IMR-90 (cell line): Measurements from ENCODE around the gene KIF16B. TPM values are rescaled to one million over a fixed set of nuclear protein-coding genes. Genes with fewer than 3 reads are reported as not detected.

Source experiments
- ATAC-seq: fragments of 200-7000 bp; cut with Tn5 transposase; 2 replicates; pipeline ENCODE4 v1.9.1; 2020; ENCODE audit warnings: low read depth, mild to moderate bottlenecking, moderate library complexity
- BruUV-seq: library from RNA; stranded (reverse); fragments of 400-500 nt; replicated peaks from 2 replicates; lab custom pipeline; 2021; lab: Mats Ljungman, UMichigan
- CTCF ChIA-PET: fragments of 300-600 bp; formaldehyde crosslinking; extraction: SDS; loops from one replicate; lab custom pipeline; 2021; ENCODE audit warnings: antibody characterized with exemption; lab: Yijun Ruan, JAX
- POLR2A ChIA-PET: fragments of 300-600 bp; sonication (Branson Sonifier 250); formaldehyde crosslinking; loops from one replicate; lab custom pipeline; 2022; ENCODE audit warnings: antibody characterized with exemption; ENCODE audit not compliant: unreplicated experiment; lab: Charles Lee
- DNase-seq: peaks from one replicate; pipeline ENCODE4 v3.0.0; 2013
- H2AFZ ChIP-seq: replicated peaks from 2 replicates; pipeline ENCODE3; 2013; ENCODE audit warnings: low read length, mild to moderate bottlenecking; ENCODE audit not compliant: poor library complexity
- H2AK5ac ChIP-seq: 2 replicates; pipeline ENCODE4 v1.6.1; 2013; ENCODE audit warnings: low read depth, low read length, inconsistent platforms
- H2AK9ac ChIP-seq: replicated peaks from 2 replicates; pipeline ENCODE3; 2013; ENCODE audit warnings: mild to moderate bottlenecking, low read depth, low read length, moderate library complexity; ENCODE audit not compliant: poor library complexity
- H2BK120ac ChIP-seq: 2 replicates; pipeline ENCODE4 v1.6.1; 2013; ENCODE audit warnings: low read depth, low read length, inconsistent platforms
- H2BK15ac ChIP-seq: 3 replicates; pipeline ENCODE4 v1.6.1; 2013; ENCODE audit warnings: low read depth, low read length, inconsistent platforms
- H2BK20ac ChIP-seq: 2 replicates; pipeline ENCODE4 v1.6.1; 2013; ENCODE audit warnings: low read depth, mild to moderate bottlenecking, inconsistent platforms, low read length, moderate library complexity
- H2BK5ac ChIP-seq: 2 replicates; pipeline ENCODE4 v1.6.1; 2013; ENCODE audit warnings: mild to moderate bottlenecking, low read depth, low read length, inconsistent platforms; ENCODE audit not compliant: poor library complexity, severe bottlenecking
- H3K14ac ChIP-seq: replicated peaks from 2 replicates; pipeline ENCODE4 v1.6.1; 2013; ENCODE audit warnings: low read depth, low read length, inconsistent platforms
- H3K18ac ChIP-seq: 2 replicates; pipeline ENCODE4 v1.6.1; 2013; ENCODE audit warnings: low read depth, low read length, control low read depth
- H3K23ac ChIP-seq: 2 replicates; pipeline ENCODE4 v1.6.1; 2013; ENCODE audit warnings: low read depth, low read length, inconsistent platforms
- H3K27ac ChIP-seq: 2 replicates; pipeline ENCODE4 v1.5.1; 2013; ENCODE audit warnings: mild to moderate bottlenecking, control low read depth, low read length; ENCODE audit not compliant: insufficient read depth
- H3K27me3 ChIP-seq: 2 replicates; pipeline ENCODE4 v1.6.1; 2013; ENCODE audit warnings: low read length; ENCODE audit not compliant: control insufficient read depth, insufficient read depth
- H3K36me3 ChIP-seq: 2 replicates; pipeline ENCODE4 v1.6.1; 2013; ENCODE audit warnings: low read length, mixed read lengths; ENCODE audit not compliant: control insufficient read depth, insufficient read depth
- H3K4ac ChIP-seq: 2 replicates; pipeline ENCODE4 v1.6.1; 2013; ENCODE audit warnings: low read depth, low read length, inconsistent platforms
- H3K4me1 ChIP-seq: 2 replicates; pipeline ENCODE4 v1.6.1; 2013; ENCODE audit warnings: low read length, mixed read lengths; ENCODE audit not compliant: control insufficient read depth, insufficient read depth
- H3K4me2 ChIP-seq: 2 replicates; pipeline ENCODE4 v1.6.1; 2013; ENCODE audit warnings: low read depth, mild to moderate bottlenecking, control low read depth, low read length, moderate library complexity
- H3K4me3 ChIP-seq: 2 replicates; pipeline ENCODE4 v1.5.1; 2013; ENCODE audit warnings: low read depth, mild to moderate bottlenecking, control low read depth, low read length, moderate library complexity; ENCODE audit not compliant: insufficient read depth
- H3K56ac ChIP-seq: 2 replicates; pipeline ENCODE4 v1.6.1; 2013; ENCODE audit warnings: low read length, inconsistent platforms; ENCODE audit not compliant: insufficient read depth; ENCODE audit errors: extremely low read depth
- H3K79me1 ChIP-seq, 2 experiments: 2 replicates each; pipeline ENCODE4 v1.6.1; 2013; ENCODE audit warnings: low read length in 2 of 2, inconsistent platforms in 1 of 2, low read depth in 1 of 2
- H3K9ac ChIP-seq: 2 replicates; pipeline ENCODE4 v1.6.1; 2013; ENCODE audit warnings: low read depth, low read length, control low read depth
- H3K9me1 ChIP-seq: 2 replicates; pipeline ENCODE4 v1.6.1; 2013; ENCODE audit warnings: low read length, inconsistent platforms; ENCODE audit not compliant: insufficient read depth
- H3K9me3 ChIP-seq: 2 replicates; pipeline ENCODE4 v1.6.1; 2013; ENCODE audit warnings: low read length; ENCODE audit not compliant: control insufficient read depth, insufficient read depth
- H4K20me1 ChIP-seq: 2 replicates; pipeline ENCODE4 v1.6.1; 2013; ENCODE audit warnings: low read length, inconsistent platforms; ENCODE audit not compliant: insufficient read depth
- H4K5ac ChIP-seq: 2 replicates; pipeline ENCODE4 v1.6.1; 2013; ENCODE audit warnings: mild to moderate bottlenecking, low read depth, low read length, control low read depth
- H4K8ac ChIP-seq, 2 experiments: 2 replicates each; pipeline ENCODE4 v1.6.1; 2013; ENCODE audit warnings: low read depth in 2 of 2, low read length in 2 of 2, control low read depth in 1 of 2, inconsistent platforms in 1 of 2
- H4K91ac ChIP-seq: 2 replicates; pipeline ENCODE4 v1.6.1; 2013; ENCODE audit warnings: low read depth, low read length, inconsistent platforms; ENCODE audit not compliant: insufficient read depth
- CHD1 ChIP-seq: IDR thresholded peaks from 2 replicates; pipeline ENCODE4 v1.6.1; 2012; ENCODE audit warnings: low read depth, low read length, improper control_type of control experiment
- MAFK ChIP-seq: IDR thresholded peaks from 2 replicates; pipeline ENCODE4 v1.6.1; 2012; ENCODE audit warnings: low read depth, low read length, improper control_type of control experiment
- MXI1 ChIP-seq: IDR thresholded peaks from 2 replicates; pipeline ENCODE4 v1.6.1; 2012; ENCODE audit warnings: low read depth, mild to moderate bottlenecking, low read length, moderate library complexity, borderline replicate concordance
- RCOR1 ChIP-seq: IDR thresholded peaks from 2 replicates; pipeline ENCODE4 v1.6.1; 2012; ENCODE audit warnings: mild to moderate bottlenecking, low read length, improper control_type of control experiment; ENCODE audit not compliant: insufficient replicate concordance
- WGBS, 2 experiments: methylation state at CpG; one replicate each; pipeline versions ENCODE4 v1.1.5 to v1.1.7; 2013; ENCODE audit warnings: missing lambda C conversion rate in 2 of 2; ENCODE audit not compliant: insufficient read length in 1 of 2; ENCODE audit errors: extremely low coverage in 2 of 2; 5-methylcytosine and 5-hydroxymethylcytosine counted together
- dilution Hi-C: fragments of 300-500 bp; cut with HindIII; formaldehyde crosslinking; loops from one replicate; pipeline ENCODE4 v1.14.3; 2018; ENCODE audit warnings: low sequenced_read_pairs; ENCODE audit not compliant: unreplicated experiment
- in situ Hi-C: fragments of 300-500 bp; cut with MboI; formaldehyde crosslinking; loops from 3 replicates; pipeline ENCODE4 v1.14.3; 2019; ENCODE audit warnings: low sequenced_read_pairs, inconsistent platforms, mixed read lengths
- intact Hi-C: fragments of 100-400 bp; cut with micrococcal nuclease; formaldehyde crosslinking; loops from 2 replicates; pipeline ENCODE4 v1.10.0; 2022
- polyA plus RNA-seq, 3 experiments: library from polyadenylated mRNA; depleted of rRNA; stranded (reverse); fragments of >200 nt; gene quantifications; 2 replicates each; pipeline ENCODE4 v1.2.3, GENCODE V29; 2012; ENCODE audit warnings: low replicate concordance in 1 of 3
- total RNA-seq: library from RNA; depleted of rRNA; stranded (reverse); fragments of >200 nt; gene quantifications from 2 replicates; pipeline ENCODE4 v1.2.3, GENCODE V29; 2012
- TF ChIP-seq, protein P1 (sequence below): fragments of 150-350 bp; IDR thresholded peaks from 2 replicates; pipeline ENCODE4 v1.6.1; 2017; ENCODE audit warnings: mild to moderate bottlenecking, antibody characterized with exemption, low read length, low read depth

The KIF16B gene
- total and polyA plus RNA-seq, 2 of the 4 experiments (the other 2 are of a cell fraction), result 4.7 to 10.0 TPM

DNA sequence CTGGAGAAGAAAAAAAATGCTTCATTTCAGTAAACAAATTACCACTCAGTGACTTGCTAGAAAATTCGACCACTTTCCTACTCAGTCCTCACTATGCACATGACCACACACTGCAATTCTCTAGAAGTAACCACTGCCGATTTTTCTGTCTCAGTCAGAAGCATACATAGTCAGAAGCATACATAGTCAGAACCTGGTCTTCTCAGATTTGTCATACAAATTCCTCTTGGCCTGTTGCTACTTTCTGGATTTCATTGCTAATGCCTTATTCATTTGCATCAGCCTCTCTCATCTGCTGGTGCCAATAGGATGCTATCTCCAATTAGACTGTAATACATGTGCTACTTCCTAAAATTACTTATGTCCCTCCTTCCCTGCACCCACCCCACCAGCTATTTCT is 10.2 kb upstream of the KIF16B start:
- no peak overlapping the region for H2AFZ ChIP-seq
- no peak for TF ChIP-seq RCOR1
- TF ChIP-seq, protein P1, sequence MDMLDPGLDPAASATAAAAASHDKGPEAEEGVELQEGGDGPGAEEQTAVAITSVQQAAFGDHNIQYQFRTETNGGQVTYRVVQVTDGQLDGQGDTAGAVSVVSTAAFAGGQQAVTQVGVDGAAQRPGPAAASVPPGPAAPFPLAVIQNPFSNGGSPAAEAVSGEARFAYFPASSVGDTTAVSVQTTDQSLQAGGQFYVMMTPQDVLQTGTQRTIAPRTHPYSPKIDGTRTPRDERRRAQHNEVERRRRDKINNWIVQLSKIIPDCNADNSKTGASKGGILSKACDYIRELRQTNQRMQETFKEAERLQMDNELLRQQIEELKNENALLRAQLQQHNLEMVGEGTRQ, result no peak
- TF ChIP-seq MXI1, result no peak
- TF ChIP-seq MAFK, result no peak
- TF ChIP-seq CHD1, result no peak
- POLR2A ChIA-PET, result no interaction called here
- H3K9me1 ChIP-seq, result 0 out of 2 replicates have a peak, but pooled peaks cover 4% of the 10 kb centered on the region
- no peak overlapping the region for H3K4me3 ChIP-seq
- intact Hi-C loops (loop anchor here (5.0 kb wide), 1 partner anchor 34 kb away; no protein-coding TSS in a partner anchor), in situ Hi-C loops (no loop called here), dilution Hi-C loops (no loop called here)
- no CpG with 5 or more reads among the region's 2 CpGs for WGBS, 2 experiments
- no peaks in the 10 kb centered on the region for H3K36me3 ChIP-seq
- H3K79me1 ChIP-seq, result no peaks in the 10 kb centered on the region
- no peaks in the 10 kb centered on the region for H4K20me1 ChIP-seq
- no peak overlapping the region for H4K8ac ChIP-seq
- no peak overlapping the region for H2BK120ac ChIP-seq
- no peak overlapping the region for H3K4me2 ChIP-seq
- H2BK20ac ChIP-seq, result no peak overlapping the region
- peaks cover 9% of the 10 kb centered on the region; the same call in 1 of the 2 replicates for H3K27me3 ChIP-seq
- no peak overlapping the region for H2AK5ac ChIP-seq
- no peak overlapping the region for H2AK9ac ChIP-seq
- CTCF ChIA-PET, result no interaction called here
- H3K56ac ChIP-seq, result no peak overlapping the region
- BruUV-seq, result no TSS peak
- H4K91ac ChIP-seq, result no peak overlapping the region
- no peaks in the 10 kb centered on the region for H3K9me3 ChIP-seq
- H3K14ac ChIP-seq, result no peak overlapping the region
- DNase-seq (peak; percentile 12), ATAC-seq (no peak)
- H3K9ac ChIP-seq, result no peak overlapping the region
- H2BK15ac ChIP-seq, result no peak overlapping the region
- no peak overlapping the region for H4K5ac ChIP-seq
- H3K4me1 ChIP-seq, result peaks cover 6% of the 10 kb centered on the region
- H3K18ac ChIP-seq, result no peak overlapping the region
- H3K23ac ChIP-seq, result no peak overlapping the region
- no peak overlapping the region for H3K27ac ChIP-seq
- no peak overlapping the region for H2BK5ac ChIP-seq
- H3K4ac ChIP-seq, result no peak overlapping the region
